HUES48 (cell line): ENCODE measurements around the gene ARPC2.
A peak's percentile ranks its signal among the peaks of the same experiment; 100 is the strongest.

Experiments used
- H3K27ac ChIP-seq: one replicate; pipeline ENCODE4 v1.7.0; 2013; ENCODE audit warnings: low read depth, low read length, inconsistent platforms
- H3K27me3 ChIP-seq: 2 replicates; pipeline ENCODE4 v1.6.1; 2013; ENCODE audit warnings: mild to moderate bottlenecking, low read length; ENCODE audit not compliant: control insufficient read depth, insufficient read depth
- H3K36me3 ChIP-seq: 2 replicates; pipeline ENCODE4 v1.6.1; 2013; ENCODE audit warnings: low read length; ENCODE audit not compliant: control insufficient read depth, insufficient read depth
- H3K4me1 ChIP-seq: 2 replicates; pipeline ENCODE4 v1.6.1; 2013; ENCODE audit warnings: mild to moderate bottlenecking, low read length; ENCODE audit not compliant: control insufficient read depth, insufficient read depth
- H3K4me3 ChIP-seq: 2 replicates; pipeline ENCODE4 v1.5.1; 2013; ENCODE audit warnings: mild to moderate bottlenecking, low read depth, low read length
- H3K9ac ChIP-seq: 2 replicates; pipeline ENCODE4 v1.6.1; 2013; ENCODE audit warnings: mild to moderate bottlenecking, low read depth, low read length, moderate library complexity
- H3K9me3 ChIP-seq: 2 replicates; pipeline ENCODE4 v1.6.1; 2013; ENCODE audit warnings: low read length; ENCODE audit not compliant: control insufficient read depth, insufficient read depth

Gene ARPC2

GRCh38 chr2:218280260-218280870, 63.4 kb downstream of the ARPC2 start:
- H3K27ac ChIP-seq: no peak overlapping the region
- H3K27me3 ChIP-seq: no peaks in the 10 kb centered on the region
- H3K4me1 ChIP-seq: no peaks in the 10 kb centered on the region
- H3K4me3 ChIP-seq: no peak overlapping the region
- H3K9ac ChIP-seq: no peak overlapping the region
- H3K9me3 ChIP-seq: no peaks in the 10 kb centered on the region
- H3K36me3 ChIP-seq: peaks cover 42% of the 10 kb centered on the region

- Histone ChIP-seq H3K9ac (no peak overlapping the region), H3K36me3 (peaks cover 32% of the 10 kb centered on the region)
Observed at GRCh38 chr2:218281449-218281848, 64.5 kb downstream of the ARPC2 start.

GRCh38 chr2:218282173-218282991, 65.4 kb downstream of the ARPC2 start:
- no peaks in the 10 kb centered on the region for H3K9me3 ChIP-seq
- peaks cover 22% of the 10 kb centered on the region for H3K36me3 ChIP-seq
- no peak overlapping the region for H3K4me3 ChIP-seq
- no peaks in the 10 kb centered on the region for H3K27me3 ChIP-seq
- H3K27ac ChIP-seq: peak overlapping the region; percentile 45
- H3K9ac ChIP-seq: no peak overlapping the region
- H3K4me1 ChIP-seq: peaks cover 9% of the 10 kb centered on the region

More at GRCh38 chr2:218281449-218281848, 64.5 kb downstream of the ARPC2 start:
- Histone ChIP-seq H3K9me3 (no peaks in the 10 kb centered on the region), H3K27me3 (no peaks in the 10 kb centered on the region), H3K4me1 (peaks cover 3% of the 10 kb centered on the region), H3K4me3 (no peak overlapping the region), H3K27ac (no peak overlapping the region)

- H3K9ac ChIP-seq: no peak overlapping the region
- peaks cover 13% of the 10 kb centered on the region for H3K36me3 ChIP-seq
- H3K27ac ChIP-seq: no peak overlapping the region
- no peaks in the 10 kb centered on the region for H3K9me3 ChIP-seq
- H3K4me1 ChIP-seq: peaks cover 9% of the 10 kb centered on the region
- H3K4me3 ChIP-seq: no peak overlapping the region
- no peaks in the 10 kb centered on the region for H3K27me3 ChIP-seq
Observed at GRCh38 chr2:218284106-218284811, 67.3 kb downstream of the ARPC2 start.

- Histone ChIP-seq H3K27ac (no peak overlapping the region), H3K36me3 (0 out of 2 replicates have a peak, but pooled peaks cover 4% of the 10 kb centered on the region), H3K27me3 (no peaks in the 10 kb centered on the region), H3K9ac (no peak overlapping the region), H3K9me3 (no peaks in the 10 kb centered on the region), H3K4me1 (peaks cover 9% of the 10 kb centered on the region), H3K4me3 (no peak overlapping the region)
Observed at GRCh38 chr2:218285604-218286003, 68.6 kb downstream of the ARPC2 start.

- Histone ChIP-seq H3K36me3 (no peaks in the 10 kb centered on the region), H3K4me3 (0 out of 2 replicates have a peak overlapping the region, but pooled peaks have one; percentile 34), H3K4me1 (peaks cover 9% of the 10 kb centered on the region), H3K27ac (peak overlapping the region; percentile 80), H3K27me3 (no peaks in the 10 kb centered on the region; the same call in 1 of the 2 replicates), H3K9me3 (no peaks in the 10 kb centered on the region), H3K9ac (no peak overlapping the region)
Observed at GRCh38 chr2:218286570-218287459, 69.8 kb downstream of the ARPC2 start.

- H3K36me3 ChIP-seq: no peaks in the 10 kb centered on the region
- H3K27me3 ChIP-seq: no peaks in the 10 kb centered on the region; the same call in 1 of the 2 replicates
- no peaks in the 10 kb centered on the region for H3K9me3 ChIP-seq
- H3K4me1 ChIP-seq: peaks cover 24% of the 10 kb centered on the region
- no peak overlapping the region for H3K9ac ChIP-seq
- no peak overlapping the region for H3K27ac ChIP-seq
- no peak overlapping the region for H3K4me3 ChIP-seq
Observed at GRCh38 chr2:218289639-218290315, 72.8 kb downstream of the ARPC2 start.

GRCh38 chr2:218290316-218291261, 73.6 kb downstream of the ARPC2 start:
- Histone ChIP-seq H3K27me3 (no peaks in the 10 kb centered on the region; the same call in 1 of the 2 replicates), H3K9ac (no peak overlapping the region), H3K4me3 (no peak overlapping the region), H3K27ac (no peak overlapping the region), H3K9me3 (no peaks in the 10 kb centered on the region), H3K36me3 (no peaks in the 10 kb centered on the region), H3K4me1 (peaks cover 29% of the 10 kb centered on the region)

- H3K4me3 ChIP-seq: peak overlapping the region; percentile 66
- H3K27ac ChIP-seq: no peak overlapping the region
- H3K27me3 ChIP-seq: no peaks in the 10 kb centered on the region; the same call in 1 of the 2 replicates
- H3K4me1 ChIP-seq: peaks cover 26% of the 10 kb centered on the region
- H3K36me3 ChIP-seq: no peaks in the 10 kb centered on the region
- peak overlapping the region; percentile 46; the same call in 1 of the 2 replicates for H3K9ac ChIP-seq
- no peaks in the 10 kb centered on the region for H3K9me3 ChIP-seq
Observed at GRCh38 chr2:218291318-218292047, 74.5 kb downstream of the ARPC2 start.
